Osteoblast (primary cell): Measurements from ENCODE around the gene CAPZB. TPM values are rescaled to one million over a fixed set of nuclear protein-coding genes. Genes with fewer than 3 reads are reported as not detected.

Experiments
- DNase-seq: peaks from one replicate; pipeline ENCODE4 v3.0.0; 2011; ENCODE audit warnings: low spot score, mixed read lengths; ENCODE audit not compliant: insufficient read length; ENCODE audit errors: missing footprints
- H2AFZ ChIP-seq: 2 replicates; pipeline ENCODE4 v1.6.0; 2011; ENCODE audit warnings: mild to moderate bottlenecking, low read length
- H3K27ac ChIP-seq: 2 replicates; pipeline ENCODE4 v1.5.1; 2011; ENCODE audit warnings: mild to moderate bottlenecking, low read depth, low read length, moderate library complexity
- H3K27me3 ChIP-seq: 2 replicates; pipeline ENCODE4 v1.6.0; 2012; ENCODE audit warnings: mild to moderate bottlenecking, control low read depth, inconsistent platforms, low read length, moderate library complexity; ENCODE audit not compliant: insufficient read depth
- H3K36me3 ChIP-seq: 2 replicates; pipeline ENCODE4 v1.5.1; 2011; ENCODE audit warnings: mild to moderate bottlenecking, low read length, control low read depth, moderate library complexity; ENCODE audit not compliant: insufficient read depth
- H3K4me1 ChIP-seq: 2 replicates; pipeline ENCODE4 v1.5.1; 2011; ENCODE audit warnings: mild to moderate bottlenecking, low read length, control low read depth, moderate library complexity; ENCODE audit not compliant: insufficient read depth
- H3K4me2 ChIP-seq: 2 replicates; pipeline ENCODE4 v1.6.0; 2011; ENCODE audit warnings: mild to moderate bottlenecking, low read length; ENCODE audit not compliant: insufficient read depth
- H3K4me3 ChIP-seq: fragments of 200-600 bp; sonication (generic); 3 replicates; pipeline ENCODE4 v1.5.1; 2012; ENCODE audit warnings: mild to moderate bottlenecking, low read length, inconsistent platforms; ENCODE audit not compliant: insufficient read depth
- H3K79me2 ChIP-seq: 2 replicates; pipeline ENCODE4 v1.6.0; 2012; ENCODE audit warnings: mild to moderate bottlenecking, low read length, control low read depth, inconsistent platforms; ENCODE audit not compliant: insufficient read depth
- H3K9me3 ChIP-seq: 2 replicates; pipeline ENCODE4 v1.5.1; 2011; ENCODE audit warnings: low read depth, low read length, control low read depth
- H4K20me1 ChIP-seq: 2 replicates; pipeline ENCODE4 v1.6.0; 2012; ENCODE audit warnings: mild to moderate bottlenecking, low read length, control low read depth; ENCODE audit not compliant: insufficient read depth
- CTCF ChIP-seq: IDR thresholded peaks from 2 replicates; pipeline ENCODE4 v1.5.1; 2011; ENCODE audit warnings: mild to moderate bottlenecking, low read depth, low read length, moderate library complexity; ENCODE audit errors: extremely low read depth
- total RNA-seq: library from RNA; depleted of rRNA; stranded (reverse); fragments of >200 nt; gene quantifications from 2 replicates; pipeline ENCODE4 v1.2.3, GENCODE V29; 2012

Gene CAPZB
- total RNA-seq, 1 donor = 217 TPM

- no peak overlapping the region for H3K4me3 ChIP-seq
- peaks cover 11% of the 10 kb centered on the region for H3K36me3 ChIP-seq
- no peaks in the 10 kb centered on the region for H3K27me3 ChIP-seq
- no peak for TF ChIP-seq CTCF
- no peaks in the 10 kb centered on the region for H3K9me3 ChIP-seq
- peak overlapping the region; percentile 52 for H3K27ac ChIP-seq
- DNase-seq = peak; percentile 86
- no peak overlapping the region for H2AFZ ChIP-seq
- no peak overlapping the region for H3K4me2 ChIP-seq
- H4K20me1 ChIP-seq = peaks cover 85% of the 10 kb centered on the region
- peaks cover 92% of the 10 kb centered on the region for H3K79me2 ChIP-seq
- H3K4me1 ChIP-seq = peaks cover 27% of the 10 kb centered on the region
These were observed 20.2 kb downstream of the CAPZB start for GRCh38 chr1:19465123-19465522.

GRCh38 chr1:19464696-19465095 lies 20.6 kb downstream of the CAPZB start:
- Histone ChIP-seq H3K9me3 (no peaks in the 10 kb centered on the region), H2AFZ (no peak overlapping the region), H3K27me3 (no peaks in the 10 kb centered on the region), H3K4me3 (no peak overlapping the region), H3K27ac (peak overlapping the region; percentile 52), H3K4me1 (peaks cover 26% of the 10 kb centered on the region), H3K36me3 (peaks cover 11% of the 10 kb centered on the region), H4K20me1 (peaks cover 84% of the 10 kb centered on the region), H3K79me2 (peaks cover 92% of the 10 kb centered on the region), H3K4me2 (no peak overlapping the region)
- no peak for DNase-seq
- TF ChIP-seq CTCF = no peak

GRCh38 chr1:19463504-19463803 lies 21.9 kb downstream of the CAPZB start:
- Histone ChIP-seq H4K20me1 (peaks cover 81% of the 10 kb centered on the region), H3K27ac (no peak overlapping the region), H3K36me3 (peaks cover 11% of the 10 kb centered on the region), H3K4me2 (no peak overlapping the region), H2AFZ (no peak overlapping the region), H3K27me3 (no peaks in the 10 kb centered on the region), H3K9me3 (no peaks in the 10 kb centered on the region), H3K4me3 (no peak overlapping the region), H3K4me1 (peaks cover 24% of the 10 kb centered on the region), H3K79me2 (peaks cover 94% of the 10 kb centered on the region)
- no peak for DNase-seq
- TF ChIP-seq CTCF = no peak

- no peaks in the 10 kb centered on the region for H3K9me3 ChIP-seq
- H3K36me3 ChIP-seq = peaks cover 11% of the 10 kb centered on the region
- no peak for TF ChIP-seq CTCF
- no peak overlapping the region for H2AFZ ChIP-seq
- peaks cover 76% of the 10 kb centered on the region for H4K20me1 ChIP-seq
- H3K4me1 ChIP-seq = peaks cover 27% of the 10 kb centered on the region
- peaks cover 94% of the 10 kb centered on the region for H3K79me2 ChIP-seq
- no peak overlapping the region for H3K4me2 ChIP-seq
- H3K27me3 ChIP-seq = no peaks in the 10 kb centered on the region
- no peak for DNase-seq
- H3K4me3 ChIP-seq = no peak overlapping the region
- H3K27ac ChIP-seq = no peak overlapping the region
These were observed 22.4 kb downstream of the CAPZB start for GRCh38 chr1:19462781-19463503.
